Prostate gland (tissue), 2 donors: ENCODE data around the gene BMX.

Source experiments
- CTCF ChIP-seq, 4 experiments: fragments of 200-600 bp in 2 of 4; fragments of 450-650 bp in 2 of 4; sonication (generic) in 2 of 4; IDR thresholded peaks; 1 replicate in 3 of 4; 2 replicates in 1 of 4; pipeline ENCODE4 v1.5.1; 2016 to 2019; ENCODE audit warnings: antibody characterized with exemption in 4 of 4, mild to moderate bottlenecking in 2 of 4, moderate library complexity in 2 of 4
- POLR2A ChIP-seq: fragments of 450-650 bp; IDR thresholded peaks from one replicate; pipeline ENCODE4 v1.6.1; 2016; ENCODE audit warnings: antibody characterized with exemption, mild to moderate bottlenecking
- POLR2AphosphoS5 ChIP-seq: sonication (generic); formaldehyde crosslinking; IDR thresholded peaks from one replicate; pipeline ENCODE4 v1.6.1; 2017; ENCODE audit warnings: antibody characterized with exemption

GRCh38 chrX:15525664-15526416 is 25.2 kb downstream of the BMX start:
- TF ChIP-seq CTCF (IDR thresholded peaks at IDR 0.05) (no peak), POLR2A (no peak), POLR2AphosphoS5 (no peak)
